GM18868 (cell line): ENCODE data around the gene ATP8B2.

Experiments used
- ATAC-seq: cut with Tn5 transposase; IDR thresholded peaks from one replicate; pipeline ENCODE4 v1.9.1; 2021; ENCODE audit warnings: mild to moderate bottlenecking, moderate library complexity; ENCODE audit not compliant: unreplicated experiment

The ATP8B2 gene

GRCh38 chr1:154386643-154387352 lies 61.5 kb downstream of the ATP8B2 start:
- no peak for ATAC-seq

- ATAC-seq: no peak
These were observed 65.9 kb downstream of the ATP8B2 start for GRCh38 chr1:154391086-154391770.

GRCh38 chr1:154398141-154398540 lies 72.8 kb downstream of the ATP8B2 start:
- ATAC-seq: no peak

GRCh38 chr1:154398678-154399077 lies 73.4 kb downstream of the ATP8B2 start:
- ATAC-seq: no peak

GRCh38 chr1:154400381-154400801 lies 75.1 kb downstream of the ATP8B2 start:
- no peak for ATAC-seq
